HG02642 (cell line): Measurements from ENCODE around the gene ACOX3.
A peak's percentile ranks its signal among the peaks of the same experiment; 100 is the strongest.

Experiments used
- ATAC-seq: cut with Tn5 transposase; IDR thresholded peaks from one replicate; pipeline ENCODE4 v1.9.1; 2021; ENCODE audit warnings: mild to moderate bottlenecking; ENCODE audit not compliant: unreplicated experiment, poor library complexity

ACOX3 gene

GRCh38 chr4:8468746-8469535, 28.4 kb upstream of the ACOX3 start:
- ATAC-seq = peak; percentile 71

DNA sequence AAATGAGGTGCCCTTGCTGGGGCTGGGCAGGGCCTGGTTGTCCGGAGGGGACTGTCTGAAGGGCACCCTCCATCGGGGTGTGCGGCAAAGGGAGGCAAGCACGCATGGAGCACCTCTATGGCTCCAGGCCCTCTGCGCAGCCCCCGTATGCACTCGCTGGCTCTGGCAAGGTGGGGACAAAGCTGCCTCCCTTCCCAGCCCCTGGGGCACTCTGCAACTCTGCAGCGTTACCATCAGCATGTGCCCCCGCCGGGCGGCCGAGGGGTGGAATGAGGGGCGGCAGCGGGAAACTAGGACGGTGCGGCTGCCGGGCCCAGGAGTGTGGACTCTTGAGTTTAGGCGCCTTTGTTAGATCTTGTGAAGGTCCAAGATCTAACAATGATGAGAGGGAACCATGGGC, 26.5 kb upstream of the ACOX3 start:
- ATAC-seq = no peak

GRCh38 chr4:8465615-8466611, 25.4 kb upstream of the ACOX3 start:
- no peak for ATAC-seq

GRCh38 chr4:8464381-8464780, 23.9 kb upstream of the ACOX3 start:
- ATAC-seq = no peak

DNA sequence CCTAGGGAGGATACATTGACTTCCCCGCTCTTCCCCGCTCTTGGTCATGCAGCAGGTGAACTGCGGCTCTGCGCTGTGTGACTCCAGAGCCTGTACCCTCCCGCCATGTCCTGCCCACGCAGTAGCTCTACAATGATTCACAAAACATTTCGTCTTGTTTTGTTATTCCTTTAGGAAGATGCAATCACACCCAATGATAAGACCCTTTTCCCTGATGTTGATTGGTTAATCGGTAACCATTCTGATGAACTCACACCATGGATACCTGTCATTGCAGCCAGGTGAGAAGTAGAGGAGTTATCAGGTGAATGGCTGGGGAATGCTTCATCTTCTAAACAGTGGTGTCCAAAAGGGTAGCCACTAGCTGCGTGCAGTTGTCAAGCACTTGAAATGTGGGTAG, 23.3 kb upstream of the ACOX3 start:
- no peak for ATAC-seq

DNA sequence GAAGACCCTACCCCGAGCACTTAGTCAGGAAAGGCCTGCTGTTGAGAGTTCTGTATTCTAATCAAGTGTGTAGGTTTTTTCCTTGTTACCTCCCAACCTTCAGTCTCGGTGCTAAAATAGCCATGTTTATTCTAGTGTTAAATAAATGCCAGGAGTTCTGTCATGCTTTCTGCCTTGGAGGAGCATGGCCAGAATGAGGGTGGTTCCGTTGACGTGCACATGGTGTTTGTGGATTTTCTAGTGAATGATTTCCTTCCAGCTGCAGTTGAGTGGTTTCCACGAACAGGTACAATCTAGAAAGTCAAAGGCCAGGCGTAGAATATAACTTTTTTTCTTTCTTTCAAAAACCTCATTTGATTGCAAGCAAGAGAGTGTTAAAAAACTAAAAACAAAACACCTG, 21.1 kb upstream of the ACOX3 start:
- no peak for ATAC-seq

DNA sequence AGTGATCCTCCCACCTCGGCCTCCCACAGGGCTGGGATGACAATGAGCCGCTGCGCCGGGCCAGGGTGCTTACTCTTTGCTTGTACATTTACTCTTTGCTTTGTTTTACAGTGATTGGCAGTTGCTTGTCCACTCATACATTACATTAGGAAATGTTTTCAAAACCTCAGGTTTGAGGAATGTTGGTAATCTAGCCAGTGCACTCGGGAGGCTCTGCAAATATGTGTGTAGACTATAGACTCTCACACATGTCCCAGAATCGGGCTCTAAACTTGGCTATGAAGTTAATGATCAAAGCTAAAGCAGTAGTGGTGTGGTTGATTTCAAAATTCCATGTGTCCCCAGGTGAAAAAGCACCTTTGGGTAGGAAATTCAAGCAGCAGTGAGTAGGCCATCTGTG, 20.6 kb upstream of the ACOX3 start:
- no peak for ATAC-seq

DNA sequence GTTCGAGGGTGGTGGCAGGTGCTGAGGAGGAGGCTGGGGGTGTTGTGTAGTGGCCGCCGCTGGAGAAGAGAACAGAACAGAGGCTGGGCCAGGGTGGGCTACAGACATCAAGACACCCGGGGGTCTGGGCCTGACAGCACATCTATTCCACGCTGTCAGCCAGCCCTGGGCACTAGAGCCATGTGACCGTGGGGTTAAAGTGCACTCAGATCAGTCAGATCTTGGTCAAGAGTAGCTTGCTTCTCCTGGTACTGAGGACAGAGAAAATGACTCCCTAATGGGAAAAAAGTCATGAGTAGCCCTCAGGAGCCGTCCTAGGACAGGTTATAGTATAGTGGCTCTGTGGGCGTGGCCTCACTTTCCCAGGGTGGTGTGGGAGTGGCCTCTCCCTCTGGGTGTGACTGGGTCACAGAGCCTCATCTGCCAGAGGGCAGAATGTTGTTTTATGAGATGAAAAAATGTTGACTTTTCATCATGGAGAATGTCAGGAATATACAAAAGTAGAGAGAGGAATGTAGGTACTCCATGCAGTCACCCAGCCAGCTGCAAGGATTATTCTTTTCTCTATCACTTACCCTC, 19.4 kb upstream of the ACOX3 start:
- ATAC-seq = no peak

GRCh38 chr4:8457646-8458252, 17.2 kb upstream of the ACOX3 start:
- no peak for ATAC-seq

- ATAC-seq = no peak
These were observed 13.4 kb upstream of the ACOX3 start for GRCh38 chr4:8453957-8454356.

DNA sequence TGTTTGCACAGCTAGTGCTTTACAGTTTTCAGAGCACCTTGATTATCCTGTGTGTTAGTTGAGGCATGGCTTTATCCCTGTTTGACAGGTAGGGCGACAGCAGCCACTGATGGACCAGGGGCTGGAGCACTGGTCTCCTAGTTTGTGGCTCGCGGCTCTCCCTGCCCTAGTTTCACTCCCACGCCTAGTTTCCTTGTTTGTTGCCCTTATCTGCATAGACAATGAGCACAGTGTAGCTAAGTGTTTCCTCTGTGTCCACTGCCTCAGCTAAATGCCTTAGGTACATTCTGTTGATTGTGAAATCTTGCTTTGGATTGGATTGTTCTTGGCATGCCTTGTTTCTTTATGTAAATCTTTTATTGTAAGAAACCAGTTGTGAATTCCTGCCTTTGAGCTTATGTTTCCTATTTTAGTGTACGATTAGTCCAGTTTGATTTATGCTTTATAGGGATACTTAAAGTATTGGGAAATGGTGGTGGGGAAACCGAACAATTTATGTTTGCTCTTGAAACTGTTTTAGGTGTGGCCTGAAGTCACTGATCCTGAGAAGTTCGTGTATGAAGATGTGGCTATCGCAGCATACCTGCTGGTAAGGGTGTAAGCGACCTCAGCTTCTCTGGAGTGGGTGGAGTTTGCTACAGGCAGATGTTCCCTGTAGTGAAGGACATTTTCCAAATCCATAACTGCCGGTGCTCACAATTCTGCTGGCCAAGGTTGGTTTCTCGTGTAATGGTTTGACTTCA, 11.1 kb upstream of the ACOX3 start:
- ATAC-seq = no peak

DNA sequence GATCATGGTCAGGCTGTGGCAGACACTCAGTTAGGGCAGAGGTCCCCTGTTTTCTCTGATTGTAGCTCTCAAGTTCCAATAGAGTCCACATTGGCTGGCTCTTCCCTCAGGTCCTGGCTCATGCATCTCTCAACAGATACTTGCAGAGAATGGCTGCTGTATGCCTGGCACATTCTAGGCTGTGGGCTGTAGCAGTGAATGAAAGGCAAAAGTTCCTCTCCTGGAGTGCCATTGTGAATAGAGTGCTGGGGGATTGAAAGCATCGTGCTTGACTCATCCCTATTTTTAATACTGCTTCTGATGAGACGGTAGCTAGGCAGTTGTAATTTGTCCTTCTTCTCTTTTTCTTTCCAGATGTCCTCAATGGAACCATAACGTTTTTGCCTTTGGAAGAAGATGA, 5.6 kb upstream of the ACOX3 start:
- ATAC-seq = no peak

- ATAC-seq = no peak
These were observed 3.3 kb upstream of the ACOX3 start for GRCh38 chr4:8443801-8444200.

GRCh38 chr4:8442596-8443358, 2.3 kb upstream of the ACOX3 start:
- no peak for ATAC-seq

- ATAC-seq = no peak
These were observed 1.1 kb upstream of the ACOX3 start for GRCh38 chr4:8441499-8442091.

DNA sequence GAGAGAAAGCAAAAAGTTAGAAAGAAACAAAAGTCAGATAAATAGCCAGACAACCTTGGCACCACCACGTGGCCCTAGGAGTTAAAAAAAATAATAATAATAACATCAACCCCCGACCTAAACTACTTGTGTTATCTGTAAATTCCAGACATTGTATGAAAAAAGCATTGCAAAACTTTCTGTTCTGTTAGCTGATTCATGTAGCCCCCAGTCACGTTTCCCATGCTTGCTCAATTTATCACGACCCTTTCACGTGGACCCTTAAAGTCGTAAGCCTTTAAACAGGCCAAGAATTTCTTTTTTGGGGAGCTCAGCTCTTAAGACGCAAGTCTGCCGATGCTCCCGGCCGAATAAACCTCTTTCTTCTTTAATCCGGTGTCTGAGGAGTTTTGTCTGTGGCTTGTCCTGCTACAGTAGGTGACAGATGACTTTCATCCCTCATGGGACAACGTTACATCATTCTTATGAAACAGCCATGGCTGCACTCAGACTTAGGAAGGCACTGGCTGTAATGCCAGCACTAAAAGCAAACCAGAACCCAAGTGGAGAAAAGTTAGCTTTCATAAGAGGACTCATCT, 520 bp downstream of the ACOX3 start:
- peak; percentile 21 for ATAC-seq

GRCh38 chr4:8439168-8439567, 1.4 kb downstream of the ACOX3 start:
- ATAC-seq = no peak

DNA sequence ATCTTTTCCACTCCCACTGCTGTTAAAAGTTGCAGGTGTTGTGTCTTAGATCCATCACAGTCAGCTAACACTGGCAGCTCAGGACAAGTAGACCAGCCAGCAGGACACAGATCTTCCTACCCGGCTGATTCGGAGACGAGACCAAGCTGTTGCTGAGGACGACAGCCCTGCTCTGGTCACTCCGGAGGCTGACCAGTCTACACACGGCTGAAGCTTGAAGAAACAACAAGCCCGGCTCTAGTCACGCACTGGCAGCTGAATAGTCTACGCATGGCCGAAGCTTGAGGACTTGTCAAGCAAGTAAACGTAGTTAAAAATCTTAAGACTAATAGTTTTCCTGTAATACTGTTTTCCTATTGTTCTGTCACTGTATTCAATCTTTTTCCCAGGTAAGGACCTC, 1.8 kb downstream of the ACOX3 start:
- ATAC-seq = no peak
